ENCODE measurements around the gene RNU1-3. TPM values are rescaled to one million over a fixed set of nuclear protein-coding genes. Genes with fewer than 3 reads are reported as not detected.
A peak's percentile ranks its signal among the peaks of the same experiment; 100 is the strongest.
"Not testable (repeated sequence)": the region's sequence is repeated elsewhere in the genome, so short reads cannot be mapped to it uniquely, and the experiment has no call there.

The RNU1-3 gene
- total RNA-seq, 4 donors from 2014 or later = under 0.01 TPM

DNA sequence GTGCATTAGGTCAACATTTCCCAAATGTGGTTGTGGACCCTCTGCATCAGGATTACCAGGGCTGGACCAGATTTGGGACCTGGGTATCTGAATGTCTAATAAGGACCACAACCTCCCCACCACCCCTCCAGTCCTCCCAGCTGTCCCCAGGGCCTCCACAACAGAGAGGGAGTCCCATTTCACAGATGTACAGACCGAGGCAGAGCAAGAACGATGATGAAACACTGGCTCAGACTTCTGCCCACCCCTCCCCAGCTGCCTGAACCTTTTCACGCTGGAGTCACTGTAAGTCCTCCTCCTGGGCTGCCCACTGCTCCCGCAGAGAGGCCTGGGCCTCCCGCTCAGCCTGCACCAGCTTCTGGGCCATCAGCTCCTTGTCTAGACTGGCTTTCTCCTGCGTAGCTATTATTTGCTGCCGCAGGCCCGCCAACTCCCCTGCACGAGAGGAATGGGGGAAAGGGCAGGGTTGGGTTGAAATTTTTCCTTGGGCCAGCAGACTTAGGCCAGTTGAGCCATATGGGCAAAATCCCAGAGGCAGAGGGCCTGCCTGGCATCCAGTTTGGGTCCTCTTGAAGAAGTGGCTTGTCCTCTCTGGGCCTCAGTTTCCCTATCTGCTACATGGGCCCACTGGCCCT, 45.0 kb downstream of the RNU1-3 start:
- Histone ChIP-seq H3K4me1 (peaks cover 13 to 31% (median 21%) of the 10 kb centered on the region in 3 donors), H3K36me3 (peaks cover 8 to 85% (median 17%) of the 10 kb centered on the region in 3 donors)
- DNase-seq, H3K27me3 ChIP-seq, H3K27ac ChIP-seq, H3K9me3 ChIP-seq, H3K4me3 ChIP-seq: not testable (repeated sequence)
- intact Hi-C loops (cut with DNase I) = loop anchor here (2.0 kb wide), 1 partner anchor 325 kb away; no protein-coding TSS in a partner anchor
- WGBS, 2 donors = 83 to 87% methylated on average over 9 of the region's 9 CpGs

DNA sequence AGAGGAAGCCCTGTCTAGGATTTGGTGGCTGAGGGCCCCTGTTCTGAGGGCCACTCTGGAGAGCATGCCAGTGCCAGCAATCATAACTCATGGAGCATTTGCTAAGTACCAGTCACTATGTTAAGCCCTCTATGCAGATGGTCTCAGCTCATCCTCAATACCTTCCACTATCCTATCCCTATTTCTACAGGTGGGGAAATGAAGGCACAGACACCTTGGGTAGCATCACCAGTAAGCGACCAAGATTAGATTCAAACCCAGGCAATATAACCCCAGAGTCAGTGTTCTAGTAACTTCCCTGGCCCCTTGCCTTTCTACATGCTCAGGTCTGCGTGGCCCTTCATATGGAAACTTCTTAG, 45.5 kb downstream of the RNU1-3 start:
- TF ChIP-seq, protein P1, sequence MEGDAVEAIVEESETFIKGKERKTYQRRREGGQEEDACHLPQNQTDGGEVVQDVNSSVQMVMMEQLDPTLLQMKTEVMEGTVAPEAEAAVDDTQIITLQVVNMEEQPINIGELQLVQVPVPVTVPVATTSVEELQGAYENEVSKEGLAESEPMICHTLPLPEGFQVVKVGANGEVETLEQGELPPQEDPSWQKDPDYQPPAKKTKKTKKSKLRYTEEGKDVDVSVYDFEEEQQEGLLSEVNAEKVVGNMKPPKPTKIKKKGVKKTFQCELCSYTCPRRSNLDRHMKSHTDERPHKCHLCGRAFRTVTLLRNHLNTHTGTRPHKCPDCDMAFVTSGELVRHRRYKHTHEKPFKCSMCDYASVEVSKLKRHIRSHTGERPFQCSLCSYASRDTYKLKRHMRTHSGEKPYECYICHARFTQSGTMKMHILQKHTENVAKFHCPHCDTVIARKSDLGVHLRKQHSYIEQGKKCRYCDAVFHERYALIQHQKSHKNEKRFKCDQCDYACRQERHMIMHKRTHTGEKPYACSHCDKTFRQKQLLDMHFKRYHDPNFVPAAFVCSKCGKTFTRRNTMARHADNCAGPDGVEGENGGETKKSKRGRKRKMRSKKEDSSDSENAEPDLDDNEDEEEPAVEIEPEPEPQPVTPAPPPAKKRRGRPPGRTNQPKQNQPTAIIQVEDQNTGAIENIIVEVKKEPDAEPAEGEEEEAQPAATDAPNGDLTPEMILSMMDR (IDR thresholded peaks at IDR 0.05) = peak in 1 of 6 experiments; percentile 22
- no peak for TF ChIP-seq POLR2A (IDR thresholded peaks at IDR 0.05)
- intact Hi-C loops (cut with DNase I) = no loop called here
- no peaks in the 10 kb centered on the region for H3K27me3 ChIP-seq
- no peak for DNase-seq
- peaks cover 13 to 31% (median 21%) of the 10 kb centered on the region in 3 donors for H3K4me1 ChIP-seq
- H3K4me3 ChIP-seq = no peak overlapping the region
- 92 to 94% methylated on average over 2 of the region's 2 CpGs for WGBS, 2 donors
- no peaks in the 10 kb centered on the region for H3K9me3 ChIP-seq
- H3K36me3 ChIP-seq = peaks cover 8 to 80% (median 17%) of the 10 kb centered on the region in 3 donors
- no peak overlapping the region for H3K27ac ChIP-seq

DNA sequence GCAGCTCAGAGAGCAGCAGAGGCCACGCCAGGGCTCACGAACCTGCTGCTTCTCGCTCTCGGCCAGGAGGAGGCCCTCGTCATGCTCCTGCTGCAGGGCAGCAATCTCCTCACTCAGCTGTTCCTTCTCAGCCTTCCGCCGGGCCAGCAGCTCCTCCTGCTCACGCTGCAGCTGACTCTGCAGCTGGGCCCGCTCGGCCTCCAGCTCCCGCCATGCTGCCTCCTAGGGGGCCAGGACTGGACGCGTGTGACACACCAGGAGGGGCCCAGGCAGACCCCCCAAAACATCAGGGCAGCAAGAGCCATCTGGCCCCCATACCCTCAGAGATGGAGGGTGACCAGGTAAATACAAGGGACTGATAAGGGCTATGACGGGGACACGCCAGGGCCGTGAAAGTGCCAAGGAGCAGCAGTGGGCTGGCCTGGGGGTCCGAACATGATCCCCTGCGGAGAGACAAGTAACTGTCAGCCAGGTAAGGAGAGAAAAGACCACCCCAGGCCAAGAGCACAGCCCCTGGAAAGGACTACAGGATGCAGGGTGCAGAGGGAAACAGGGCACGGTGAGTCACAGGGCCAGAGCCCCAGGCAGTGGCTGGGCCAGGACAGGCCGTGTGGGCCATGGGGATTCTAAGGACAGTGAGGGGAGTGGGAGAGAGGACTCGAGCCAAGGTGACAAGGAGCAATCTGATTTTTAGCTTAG, 46.8 kb downstream of the RNU1-3 start:
- DNase-seq; intact Hi-C loops (cut with DNase I): not testable (repeated sequence)
- H3K36me3 ChIP-seq = peaks cover 0 to 66% (median 6%) of the 10 kb centered on the region in 3 donors

DNA sequence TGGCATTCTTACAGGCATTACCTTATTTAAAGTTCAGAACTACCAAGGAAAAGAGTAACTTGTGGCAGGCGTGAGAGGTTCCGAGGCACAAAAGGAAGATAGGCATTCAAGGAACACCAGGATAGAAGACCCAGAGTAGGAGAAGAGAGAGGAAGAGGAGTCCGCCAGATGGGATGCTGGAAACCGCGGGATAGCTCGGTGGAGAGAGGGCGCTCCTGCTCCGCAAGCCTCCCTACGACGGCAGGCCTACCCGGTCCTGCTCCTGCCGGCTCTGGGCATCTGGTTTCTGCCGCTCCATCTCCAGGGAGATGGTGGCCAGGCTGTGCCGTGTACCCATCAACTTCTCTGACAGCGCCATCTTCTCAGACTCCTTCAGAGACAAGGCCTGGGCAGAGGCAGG, 48.0 kb downstream of the RNU1-3 start:
- 77 to 81% methylated on average over 15 of the region's 15 CpGs for WGBS, 2 donors
- intact Hi-C loops (cut with DNase I) = no loop called here
- Histone ChIP-seq H3K4me1 (peaks cover 9 to 27% (median 14%) of the 10 kb centered on the region in 3 donors), H3K4me3 (no peak overlapping the region), H3K9me3 (no peaks in the 10 kb centered on the region), H3K27ac (no peak overlapping the region), H3K27me3 (peaks cover 0 to 7% (median 0%) of the 10 kb centered on the region in 4 donors), H3K36me3 (peaks cover 0 to 54% (median 0%) of the 10 kb centered on the region in 3 donors)
- DNase-seq = no peak
- TF ChIP-seq, protein P1 (IDR thresholded peaks at IDR 0.05) = no peak
- TF ChIP-seq POLR2A (IDR thresholded peaks at IDR 0.05) = no peak

More for the DNA sequence above, 46.8 kb downstream of the RNU1-3 start:
- peaks cover 13 to 31% (median 21%) of the 10 kb centered on the region in 3 donors for H3K4me1 ChIP-seq
- H3K27ac ChIP-seq, H3K9me3 ChIP-seq, H3K27me3 ChIP-seq, H3K4me3 ChIP-seq: not testable (repeated sequence)
- 79 to 83% methylated on average over 16 to 21 of the region's 21 CpGs for WGBS, 2 donors

DNA sequence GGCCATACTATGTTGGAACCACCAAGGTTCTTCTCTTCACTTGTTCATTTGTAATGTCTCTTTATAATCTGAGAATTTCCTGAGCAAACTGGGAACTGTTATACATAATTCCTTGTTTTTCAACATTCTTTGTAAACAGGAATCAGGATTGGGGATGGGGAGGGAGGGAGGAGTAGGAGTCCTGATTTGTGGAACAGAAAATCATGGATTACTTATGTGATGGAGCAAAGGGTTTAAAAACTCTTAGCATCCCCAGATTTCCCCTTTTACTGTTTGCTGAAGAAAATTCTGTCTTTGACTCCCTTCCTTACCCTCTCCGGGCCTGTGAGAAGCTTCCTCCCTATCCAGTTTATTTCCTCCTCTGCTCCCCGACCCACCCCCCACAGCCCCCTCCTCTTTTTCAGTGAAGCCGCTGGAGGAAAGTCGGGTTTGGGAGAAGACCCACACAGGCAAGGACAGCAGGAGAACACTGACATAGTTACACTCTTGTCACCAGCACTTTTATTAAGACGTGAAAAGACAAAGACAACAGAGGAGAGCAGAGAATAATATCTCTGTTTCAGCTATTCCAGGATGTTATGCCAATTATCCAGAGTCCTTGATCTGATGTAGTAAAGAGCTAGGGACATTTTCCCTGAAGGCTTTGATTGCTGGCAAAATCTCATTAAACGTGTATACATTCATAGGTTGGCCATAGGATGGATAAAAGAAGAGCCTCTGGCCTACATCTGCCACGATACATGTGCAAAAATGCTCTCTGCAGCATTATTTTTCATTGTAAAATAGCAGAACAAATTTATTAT, 48.8 kb downstream of the RNU1-3 start:
- TF ChIP-seq, protein P1 (IDR thresholded peaks at IDR 0.05) = no peak
- no peak for TF ChIP-seq POLR2A (IDR thresholded peaks at IDR 0.05)

More for the DNA sequence above, 48.8 kb downstream of the RNU1-3 start:
- H3K36me3 ChIP-seq = peaks cover 0 to 47% (median 0%) of the 10 kb centered on the region in 3 donors
- peaks cover 0 to 7% (median 0%) of the 10 kb centered on the region in 4 donors for H3K27me3 ChIP-seq
- WGBS, 2 donors = 69 to 73% methylated on average over 7 of the region's 7 CpGs
- DNase-seq = no peak
- peaks cover 5 to 24% (median 7%) of the 10 kb centered on the region in 3 donors for H3K4me1 ChIP-seq
- no peak overlapping the region for H3K4me3 ChIP-seq
- intact Hi-C loops (cut with DNase I) = no loop called here
- H3K9me3 ChIP-seq = no peaks in the 10 kb centered on the region
- H3K27ac ChIP-seq = no peak overlapping the region

Measured in esophagus squamous epithelium (tissue), 5 donors.